HTR-8/SVneo (cell line): ENCODE results near the gene PRPH.
A peak's percentile ranks its signal among the peaks of the same experiment; 100 is the strongest.
"Not testable (repeated sequence)": the region's sequence is repeated elsewhere in the genome, so short reads cannot be mapped to it uniquely, and the experiment has no call there.

Source experiments
- DNase-seq: peaks from one replicate; pipeline ENCODE4 v3.0.0; 2011; ENCODE audit warnings: low spot score, mixed read lengths; ENCODE audit not compliant: insufficient read length
- FAIRE-seq: peaks from 2 replicates; lab custom pipeline; 2011; peaks lifted over from hg19 to GRCh38; lab: Jason Lieb, UNC

The PRPH gene

DNA sequence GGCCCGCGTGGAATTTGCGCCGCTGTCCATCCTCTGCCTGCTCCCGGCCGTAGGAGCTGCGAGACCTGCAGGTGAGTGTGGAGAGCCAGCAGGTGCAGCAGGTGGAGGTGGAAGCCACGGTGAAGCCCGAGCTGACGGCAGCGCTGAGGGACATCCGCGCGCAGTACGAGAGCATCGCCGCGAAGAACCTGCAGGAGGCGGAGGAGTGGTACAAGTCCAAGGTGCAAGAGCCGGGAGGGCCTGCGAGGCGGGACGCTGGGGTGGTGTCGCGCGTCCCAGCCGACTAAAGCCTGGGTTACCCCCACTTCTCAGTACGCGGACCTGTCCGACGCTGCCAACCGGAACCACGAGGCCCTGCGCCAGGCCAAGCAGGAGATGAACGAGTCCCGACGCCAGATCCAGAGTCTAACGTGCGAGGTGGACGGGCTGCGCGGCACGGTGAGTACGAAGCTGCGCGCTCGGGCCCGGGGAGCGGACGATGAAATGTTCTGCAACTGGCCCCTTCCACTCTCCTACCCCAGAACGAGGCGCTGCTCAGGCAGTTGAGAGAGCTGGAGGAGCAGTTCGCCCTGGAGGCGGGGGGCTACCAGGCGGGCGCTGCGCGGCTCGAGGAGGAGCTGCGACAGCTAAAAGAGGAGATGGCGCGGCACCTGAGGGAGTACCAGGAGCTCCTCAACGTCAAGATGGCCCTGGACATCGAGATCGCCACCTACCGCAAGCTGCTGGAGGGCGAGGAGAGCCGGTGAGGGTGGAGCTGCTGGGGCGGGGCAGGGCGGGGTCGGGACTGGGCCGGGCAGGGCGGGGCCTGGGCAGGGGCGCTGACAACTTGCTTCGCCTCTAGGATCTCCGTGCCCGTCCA is 2.1 kb downstream of the PRPH start:
- FAIRE-seq (peak; percentile 40), DNase-seq (peak; percentile 81)

DNA sequence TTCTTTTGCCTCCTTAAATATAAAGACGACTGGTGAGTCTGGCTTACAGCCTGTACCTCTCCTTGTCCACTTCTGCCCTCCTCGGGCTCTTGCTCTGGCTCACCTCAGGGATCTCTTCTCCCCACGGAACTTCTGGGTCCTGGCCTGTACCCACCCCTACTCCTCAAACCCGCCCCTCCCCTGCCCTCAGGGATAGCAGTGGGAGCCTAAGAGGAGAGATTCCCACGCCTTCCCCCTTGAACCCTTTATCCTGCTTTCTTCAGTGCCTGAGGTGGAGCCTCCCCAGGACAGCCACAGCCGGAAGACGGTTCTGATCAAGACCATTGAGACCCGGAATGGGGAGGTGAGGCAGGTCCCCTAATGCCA is 2.7 kb downstream of the PRPH start:
- FAIRE-seq (no peak), DNase-seq (no peak)

DNA sequence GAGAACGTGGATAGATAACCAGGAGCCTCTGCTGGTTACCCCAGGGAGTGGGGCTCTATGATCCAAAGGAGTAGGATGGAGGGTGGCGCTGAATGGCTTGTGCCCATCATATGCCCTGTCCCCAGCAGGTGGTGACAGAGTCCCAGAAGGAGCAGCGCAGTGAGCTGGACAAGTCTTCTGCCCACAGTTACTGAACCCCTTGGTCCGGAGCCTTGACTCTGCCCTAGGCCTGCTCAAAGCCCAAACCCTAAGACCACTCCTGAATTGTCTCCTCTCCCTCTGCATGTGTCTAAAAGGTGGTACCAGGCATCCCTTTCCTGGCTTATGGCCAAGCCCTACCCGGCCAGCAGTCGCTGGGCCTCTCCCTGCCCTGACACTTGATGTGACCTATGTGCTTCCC is 3.2 kb downstream of the PRPH start:
- no peak for FAIRE-seq
- no peak for DNase-seq

DNA sequence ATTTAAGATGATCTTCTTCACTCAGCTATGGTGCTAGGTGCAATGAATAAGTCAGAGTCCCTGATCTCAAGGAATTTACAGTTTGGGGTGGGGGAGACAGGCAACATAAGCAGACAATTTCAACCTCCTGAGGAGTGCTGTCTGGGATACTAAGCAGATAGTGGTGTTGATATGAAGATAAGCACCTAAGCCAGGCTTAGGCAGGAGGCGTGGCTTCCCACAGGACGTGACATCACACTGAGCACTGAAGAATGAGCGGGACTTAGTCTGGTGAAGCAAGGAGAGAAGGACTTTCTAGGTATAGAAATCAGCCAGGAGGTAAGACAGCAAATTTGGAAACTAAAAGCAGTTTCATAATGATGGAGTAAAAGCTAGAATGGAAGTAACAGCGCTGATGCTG is 6.8 kb downstream of the PRPH start:
- no peak for DNase-seq
- no peak for FAIRE-seq

DNA sequence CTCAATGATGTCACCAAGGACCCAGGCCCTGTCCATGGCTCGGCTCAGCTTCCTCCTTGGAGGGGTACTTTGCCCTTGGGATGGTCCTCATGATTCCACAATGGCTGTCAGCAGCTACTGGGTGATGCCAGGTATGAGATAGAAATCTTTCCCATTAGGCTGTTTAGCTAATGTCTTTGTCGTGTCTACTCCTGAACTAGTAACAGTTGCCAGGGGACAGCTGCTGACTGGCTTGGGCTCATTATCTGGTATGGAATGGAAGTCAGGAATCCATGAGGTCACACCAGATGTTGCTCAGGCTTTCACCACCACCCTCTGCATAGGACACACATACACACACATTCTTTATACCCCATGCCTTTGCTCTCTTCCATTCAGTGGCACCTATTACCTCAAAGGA is 9.2 kb downstream of the PRPH start:
- DNase-seq, result no peak
- FAIRE-seq, result no peak

DNA sequence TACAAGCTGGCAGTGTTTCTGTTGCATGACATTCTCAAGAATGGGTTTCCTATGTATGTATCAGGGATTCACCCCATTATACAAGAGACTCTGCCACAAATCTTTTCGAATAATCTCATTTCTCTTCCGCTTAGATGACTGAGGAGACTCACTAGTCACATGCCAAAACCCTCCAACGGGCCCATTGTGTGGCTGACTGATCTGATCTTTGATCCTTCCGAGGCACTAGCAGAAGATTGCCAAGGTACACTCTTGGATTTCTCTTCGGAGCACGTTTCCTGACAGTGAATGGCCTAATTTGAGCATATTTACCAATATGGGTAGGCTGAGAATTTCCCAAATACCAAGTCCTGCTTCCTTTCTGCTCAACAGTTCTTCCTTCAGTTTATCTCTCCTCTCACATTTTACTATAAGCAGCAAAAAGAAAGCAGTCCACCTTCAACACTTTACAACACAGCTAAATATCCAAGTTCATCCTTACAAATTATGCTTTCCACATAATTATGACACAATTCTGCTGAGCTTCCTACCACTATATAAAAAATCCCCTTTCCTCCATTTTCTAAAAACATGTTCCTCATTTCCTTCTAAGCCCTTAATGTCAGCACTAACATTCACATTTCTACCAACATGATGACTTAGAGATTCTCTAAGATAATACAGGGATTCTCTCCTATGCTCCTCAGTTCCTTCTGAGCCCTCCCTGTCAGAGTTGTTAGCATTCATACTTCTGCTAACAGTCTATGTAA is 11.0 kb downstream of the PRPH start:
- FAIRE-seq (no peak), DNase-seq (no peak)

DNA sequence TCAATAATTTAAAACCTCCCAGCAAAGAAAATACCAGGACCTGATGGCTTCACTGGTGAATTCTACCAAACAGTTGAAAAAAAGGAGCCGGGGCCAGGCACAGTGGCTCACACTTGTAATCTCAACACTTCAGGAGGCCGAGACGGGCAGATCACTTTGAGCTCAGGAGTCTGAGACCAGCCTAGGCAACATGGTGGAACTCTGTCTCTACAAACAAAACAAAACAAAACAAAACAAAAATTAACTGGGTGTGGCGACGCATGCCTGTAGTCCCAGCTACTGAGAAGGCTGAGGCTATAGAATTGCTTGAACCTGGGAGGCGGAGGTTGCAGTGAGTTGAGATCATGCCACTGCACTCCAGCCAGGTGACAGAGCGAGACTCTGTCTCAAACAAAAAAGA is 14.4 kb downstream of the PRPH start:
- FAIRE-seq, result no peak

DNA sequence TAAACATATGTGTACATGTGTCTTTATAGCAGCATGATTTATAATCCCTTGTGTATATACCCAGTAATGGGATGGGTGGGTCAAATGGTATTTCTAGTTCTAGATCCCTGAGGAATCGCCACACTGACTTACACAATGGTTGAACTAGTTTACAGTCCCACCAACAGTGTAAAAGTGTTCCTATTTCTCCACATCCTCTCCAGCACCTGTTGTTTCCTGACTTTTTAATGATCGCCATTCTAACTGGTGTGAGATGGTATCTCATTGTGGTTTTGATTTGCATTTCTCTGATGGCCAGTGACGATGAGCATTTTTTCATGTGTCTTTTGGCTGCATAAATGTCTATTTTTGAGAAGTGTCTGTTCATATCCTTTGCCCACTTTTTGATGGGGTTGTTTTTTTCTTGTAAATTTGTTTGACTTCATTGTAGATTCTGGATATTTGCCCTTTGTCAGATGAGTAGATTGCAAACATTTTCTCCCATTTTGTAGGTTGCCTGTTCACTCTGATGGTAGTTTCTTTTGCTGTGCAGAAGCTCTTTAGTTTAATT is 15.6 kb downstream of the PRPH start:
- FAIRE-seq, DNase-seq: not testable (repeated sequence)

More for the DNA sequence above, 14.4 kb downstream of the PRPH start:
- DNase-seq, result no peak

DNA sequence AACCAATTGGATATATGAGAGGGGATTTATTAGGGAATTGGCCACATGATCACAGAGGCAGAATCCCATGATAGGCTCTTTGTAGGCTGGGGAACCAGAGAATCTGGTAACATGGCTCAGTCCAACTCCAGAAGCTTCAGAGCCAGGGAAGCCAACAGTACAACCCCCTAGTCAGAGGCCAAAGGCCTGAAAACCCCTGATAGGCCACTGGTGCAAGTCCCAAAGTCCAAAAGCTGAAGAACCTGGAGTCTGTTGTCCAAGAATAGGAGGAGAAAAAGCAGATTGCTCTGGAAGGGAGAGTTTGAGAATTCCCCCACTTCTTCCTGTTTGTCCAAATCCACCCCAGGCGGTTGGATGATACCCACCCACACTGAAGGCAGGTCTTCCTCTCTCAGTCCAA is 19.9 kb downstream of the PRPH start:
- no peak for DNase-seq
- FAIRE-seq, result no peak

DNA sequence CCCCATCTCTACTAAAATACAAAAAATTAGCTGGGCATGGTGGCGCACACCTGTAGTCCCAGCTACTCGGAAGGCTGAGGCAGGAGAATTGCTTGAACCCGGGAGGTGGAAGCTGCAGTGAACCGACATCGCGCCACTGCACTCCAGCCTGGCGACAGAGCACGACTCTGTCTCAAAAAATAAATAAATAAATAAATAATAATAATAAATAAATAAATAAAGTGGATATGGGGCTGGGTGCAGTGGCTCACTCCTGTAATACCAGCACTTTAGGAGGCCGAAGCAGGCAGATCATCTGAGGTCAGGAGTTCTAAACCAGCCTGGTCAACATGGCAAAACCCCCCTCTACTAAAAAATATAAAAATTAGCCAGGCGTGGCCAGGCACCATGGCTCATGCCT is 22.2 kb downstream of the PRPH start:
- not testable (repeated sequence) for DNase-seq, FAIRE-seq

DNA sequence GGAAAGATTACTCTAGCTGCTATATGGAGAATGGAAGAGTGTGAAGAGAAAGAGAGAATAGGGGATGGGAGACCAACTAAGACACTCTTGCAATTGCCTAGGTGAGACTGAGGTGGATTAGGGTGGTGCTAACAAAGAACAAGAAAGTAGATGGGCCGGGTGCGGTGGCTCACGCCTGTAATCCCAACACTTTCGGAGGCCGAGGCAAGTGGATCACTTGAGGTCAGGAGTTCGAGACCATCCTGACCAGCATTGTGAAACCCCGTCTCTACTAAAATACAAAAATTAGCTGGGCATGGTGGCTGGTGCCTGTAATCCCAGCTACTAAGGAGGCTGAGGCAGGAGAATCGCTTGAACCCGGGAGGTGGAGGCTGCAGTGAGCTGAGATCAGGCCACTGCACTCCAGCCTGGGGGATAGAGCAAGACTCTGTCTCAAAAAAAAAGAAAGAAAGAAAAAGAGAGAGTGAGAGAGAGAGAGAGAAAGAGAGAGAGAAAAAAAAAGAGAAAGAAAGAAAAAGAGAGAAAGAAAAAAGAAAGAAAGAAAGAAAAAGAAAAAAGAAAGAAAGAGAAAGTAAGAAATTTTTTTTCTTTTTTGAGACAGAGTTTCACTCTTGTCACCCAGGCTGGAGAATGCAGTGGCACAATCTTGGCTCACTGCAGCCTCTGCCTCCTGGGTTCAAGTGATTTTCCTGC is 25.6 kb downstream of the PRPH start:
- DNase-seq, FAIRE-seq: not testable (repeated sequence)

DNA sequence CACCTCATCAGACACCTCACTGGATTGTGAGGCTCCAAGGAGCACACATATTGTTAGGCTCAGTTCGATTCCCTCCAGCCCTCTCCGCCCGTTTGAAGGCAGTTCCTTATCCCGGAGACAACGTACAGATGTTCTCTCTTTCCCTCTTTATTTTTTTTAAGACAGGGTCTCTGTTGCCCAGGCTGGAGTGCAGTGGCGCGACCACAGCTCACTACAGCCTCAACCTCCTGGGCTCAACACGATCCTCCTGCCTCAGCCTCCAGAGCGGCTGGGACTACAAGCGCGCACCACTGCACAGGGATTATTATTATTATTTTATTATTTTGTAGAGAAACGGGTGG is 27.4 kb downstream of the PRPH start:
- DNase-seq (no peak), FAIRE-seq (no peak)

DNA sequence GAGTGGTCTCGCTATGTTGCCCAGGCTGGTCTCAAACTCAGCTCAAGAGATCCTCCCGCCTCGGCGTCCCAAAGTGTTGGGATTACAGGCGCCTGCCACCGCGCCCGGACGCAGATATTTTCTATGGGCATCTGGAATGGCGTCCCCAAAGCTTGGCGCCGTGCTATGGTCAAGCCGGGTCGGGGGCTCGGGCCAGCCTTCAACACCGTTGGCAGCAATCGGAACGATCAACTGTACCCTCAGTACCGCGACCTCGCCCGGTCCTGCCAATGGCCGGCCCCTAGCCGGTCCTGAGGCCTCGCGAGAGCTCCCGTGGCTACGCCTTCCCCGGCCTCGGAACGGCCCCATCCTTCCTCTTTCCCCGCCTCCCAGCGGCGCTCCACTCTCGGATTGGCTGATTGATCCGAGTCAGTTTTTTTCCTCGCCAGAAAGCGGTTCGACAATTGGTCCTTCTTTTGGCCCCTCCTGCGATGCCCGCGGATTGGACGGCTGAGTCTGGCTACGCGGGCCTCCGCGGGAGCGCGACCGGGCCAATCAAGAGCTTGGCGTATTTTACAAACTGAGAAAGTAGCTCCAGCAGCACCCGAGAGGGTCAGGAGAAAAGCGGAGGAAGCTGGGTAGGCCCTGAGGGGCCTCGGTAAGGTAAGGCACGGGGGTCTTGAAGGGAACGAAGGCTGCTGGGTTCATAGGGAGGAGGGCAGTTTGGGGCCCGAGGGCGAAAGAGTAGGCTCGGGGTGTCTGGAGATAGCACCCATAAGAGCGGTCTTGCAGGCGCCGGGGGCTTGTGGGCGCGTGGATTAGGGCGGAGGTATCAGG is 28.0 kb downstream of the PRPH start, which contains the start of gene TROAP:
TSS of gene TROAP (plus strand) at position 548 of the 816 bp plus-strand sequence. CDS start 354 bp downstream, outside the sequence.
- FAIRE-seq, result peak; percentile 79
- DNase-seq, result peak; percentile 98

DNA sequence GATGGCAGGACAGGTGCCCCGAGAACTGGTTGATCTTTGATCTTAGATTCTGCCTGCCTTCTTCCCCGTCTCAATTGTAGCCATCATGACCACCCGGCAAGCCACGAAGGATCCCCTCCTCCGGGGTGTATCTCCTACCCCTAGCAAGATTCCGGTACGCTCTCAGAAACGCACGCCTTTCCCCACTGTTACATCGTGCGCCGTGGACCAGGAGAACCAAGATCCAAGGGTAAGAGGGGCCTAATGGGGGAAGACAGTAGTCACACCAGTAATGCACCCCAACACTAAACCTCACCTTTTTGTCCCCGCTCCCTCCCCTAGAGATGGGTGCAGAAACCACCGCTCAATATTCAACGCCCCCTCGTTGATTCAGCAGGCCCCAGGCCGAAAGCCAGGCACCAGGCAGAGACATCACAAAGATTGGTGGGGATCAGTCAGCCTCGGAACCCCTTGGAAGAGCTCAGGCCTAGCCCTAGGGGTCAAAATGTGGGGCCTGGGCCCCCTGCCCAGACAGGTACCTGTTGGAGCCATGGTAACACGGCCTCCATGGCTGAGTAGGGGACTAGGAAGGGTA is 28.7 kb downstream of the PRPH start:
- no peak for FAIRE-seq
- DNase-seq, result no peak

DNA sequence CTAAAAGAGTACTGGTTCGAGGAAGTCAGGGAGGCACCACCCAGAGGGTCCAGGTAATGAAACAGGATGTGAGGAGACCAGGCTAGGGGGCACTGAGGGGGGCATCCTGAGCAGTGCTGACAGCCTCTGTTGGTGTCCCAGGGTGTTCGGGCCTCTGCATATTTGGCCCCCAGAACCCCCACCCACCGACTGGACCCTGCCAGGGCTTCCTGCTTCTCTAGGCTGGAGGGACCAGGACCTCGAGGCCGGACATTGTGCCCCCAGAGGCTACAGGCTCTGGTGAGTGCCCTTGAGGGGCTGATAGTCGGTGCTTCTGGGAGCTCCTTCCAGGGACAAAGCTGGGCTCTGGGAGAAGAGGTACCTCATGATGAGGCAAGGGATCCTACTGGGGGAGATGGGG is 30.7 kb downstream of the PRPH start:
- FAIRE-seq (no peak), DNase-seq (no peak)

DNA sequence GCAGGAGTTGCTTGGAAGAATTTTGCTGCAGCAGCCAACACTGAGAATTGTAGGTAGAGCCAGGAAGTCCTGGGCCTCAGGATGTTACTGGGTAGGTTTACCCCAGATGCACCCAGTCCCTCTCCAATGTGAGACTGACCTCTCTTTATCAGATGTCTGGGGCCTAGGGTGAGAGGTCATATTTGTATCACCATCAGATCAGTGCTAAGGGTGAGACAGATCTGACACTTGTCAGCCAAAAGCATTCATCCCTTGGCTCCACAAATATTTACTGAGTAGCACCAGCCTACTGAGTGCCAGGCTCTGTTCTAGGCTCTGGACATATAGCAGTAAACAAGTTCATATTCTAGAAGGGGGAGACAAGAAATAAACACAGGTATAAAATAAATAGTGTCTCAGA is 32.4 kb downstream of the PRPH start:
- no peak for DNase-seq
- no peak for FAIRE-seq

DNA sequence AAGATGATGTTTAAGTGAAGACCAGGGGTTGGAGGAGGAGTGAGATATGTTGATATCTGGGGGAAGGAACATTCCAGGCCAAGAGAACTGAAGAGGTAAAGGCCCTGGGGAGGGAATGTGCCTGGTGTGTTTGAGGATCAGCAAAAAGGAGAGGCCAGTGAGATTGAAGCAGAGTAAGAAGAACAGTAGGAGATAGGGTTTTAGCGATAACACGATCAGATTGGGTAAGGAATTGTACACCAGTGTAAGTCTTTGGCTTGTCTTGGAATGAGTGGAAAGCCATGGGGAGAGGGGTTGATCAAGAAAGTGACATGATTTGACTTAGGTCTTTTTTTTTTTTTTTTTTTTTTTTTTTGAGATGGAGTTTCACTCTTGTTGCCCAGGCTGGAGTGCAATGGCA is 32.9 kb downstream of the PRPH start:
- FAIRE-seq (no peak), DNase-seq (no peak)

DNA sequence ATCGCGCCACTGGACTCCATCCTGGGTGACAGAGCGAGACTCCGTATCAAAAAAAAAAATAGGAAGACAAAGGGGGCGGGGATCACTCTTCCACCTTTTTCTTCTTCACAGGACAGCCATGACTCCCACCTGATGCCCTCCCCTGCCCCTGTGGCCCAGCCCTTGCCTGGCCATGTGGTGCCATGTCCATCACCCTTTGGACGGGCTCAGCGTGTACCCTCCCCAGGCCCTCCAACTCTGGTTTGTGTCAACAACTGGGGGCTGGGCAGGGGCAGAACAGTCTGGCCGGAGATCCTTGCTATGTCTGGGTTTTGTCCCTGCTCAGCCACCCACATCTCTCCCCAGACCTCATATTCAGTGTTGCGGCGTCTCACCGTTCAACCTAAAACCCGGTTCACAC is 33.9 kb downstream of the PRPH start:
- DNase-seq (no peak), FAIRE-seq (no peak)

DNA sequence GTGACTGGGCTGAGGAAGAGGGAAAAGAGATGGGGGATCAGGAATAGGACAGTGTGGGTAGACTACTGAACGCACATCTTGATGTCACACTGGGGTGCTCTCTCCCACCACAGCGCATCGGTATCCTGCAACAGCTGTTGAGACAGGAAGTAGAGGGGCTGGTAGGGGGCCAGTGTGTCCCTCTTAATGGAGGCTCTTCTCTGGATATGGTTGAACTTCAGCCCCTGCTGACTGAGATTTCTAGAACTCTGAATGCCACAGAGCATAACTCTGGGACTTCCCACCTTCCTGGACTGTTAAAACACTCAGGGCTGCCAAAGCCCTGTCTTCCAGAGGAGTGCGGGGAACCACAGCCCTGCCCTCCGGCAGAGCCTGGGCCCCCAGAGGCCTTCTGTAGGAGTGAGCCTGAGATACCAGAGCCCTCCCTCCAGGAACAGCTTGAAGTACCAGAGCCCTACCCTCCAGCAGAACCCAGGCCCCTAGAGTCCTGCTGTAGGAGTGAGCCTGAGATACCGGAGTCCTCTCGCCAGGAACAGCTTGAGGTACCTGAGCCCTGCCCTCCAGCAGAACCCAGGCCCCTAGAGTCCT is 35.2 kb downstream of the PRPH start:
- DNase-seq, result no peak
- FAIRE-seq, result no peak
